ENCODE results near the gene DOCK8. TPM values are rescaled to one million over a fixed set of nuclear protein-coding genes. Genes with fewer than 3 reads are reported as not detected.

Gene DOCK8
- total RNA-seq, 2 donors from 2014 or later: 24.6 to 35.5 TPM

- H3K9me3 ChIP-seq: no peaks in the 10 kb centered on the region
- no peaks in the 10 kb centered on the region for H3K4me1 ChIP-seq (replicated peaks)
- no peak for DNase-seq (ENCODE audit: low spot score)
- H3K4me3 ChIP-seq: no peak overlapping the region
- no peak overlapping the region for H3K27ac ChIP-seq
- intact Hi-C loops (cut with DNase I): no loop called here
- H3K36me3 ChIP-seq: no peaks in the 10 kb centered on the region
- WGBS: 79% methylated on average over 2 of the region's 2 CpGs
- no peaks in the 10 kb centered on the region for H3K27me3 ChIP-seq (replicated peaks; ENCODE audit: insufficient read depth)
- no peak for TF ChIP-seq CTCF (IDR thresholded peaks at IDR 0.05)
- no peak for TF ChIP-seq POLR2AphosphoS5 (IDR thresholded peaks at IDR 0.05)
- no peak for TF ChIP-seq POLR2A (IDR thresholded peaks at IDR 0.05)
Measured at GRCh38 chr9:259405-260404, 45.0 kb downstream of the DOCK8 start.

GRCh38 chr9:264231-264630 lies 49.6 kb downstream of the DOCK8 start:
- no peaks in the 10 kb centered on the region for H3K9me3 ChIP-seq
- no peaks in the 10 kb centered on the region for H3K36me3 ChIP-seq
- TF ChIP-seq POLR2A (IDR thresholded peaks at IDR 0.05) (no peak), CTCF (IDR thresholded peaks at IDR 0.05) (no peak), POLR2AphosphoS5 (IDR thresholded peaks at IDR 0.05) (no peak)
- 14% methylated on average over 2 of the region's 2 CpGs for WGBS
- H3K27ac ChIP-seq: no peak overlapping the region
- intact Hi-C loops (cut with DNase I): no loop called here
- H3K27me3 ChIP-seq (replicated peaks; ENCODE audit: insufficient read depth): no peaks in the 10 kb centered on the region
- no peak overlapping the region for H3K4me3 ChIP-seq
- no peak for DNase-seq (ENCODE audit: low spot score)
- H3K4me1 ChIP-seq (replicated peaks): no peaks in the 10 kb centered on the region

- Histone ChIP-seq H3K27me3 (replicated peaks; ENCODE audit: insufficient read depth) (no peaks in the 10 kb centered on the region), H3K27ac (no peak overlapping the region), H3K4me1 (replicated peaks) (no peaks in the 10 kb centered on the region), H3K36me3 (no peaks in the 10 kb centered on the region), H3K4me3 (no peak overlapping the region), H3K9me3 (no peaks in the 10 kb centered on the region)
- no peak for TF ChIP-seq POLR2AphosphoS5 (IDR thresholded peaks at IDR 0.05)
- TF ChIP-seq CTCF (IDR thresholded peaks at IDR 0.05): no peak
- no peak for TF ChIP-seq POLR2A (IDR thresholded peaks at IDR 0.05)
- intact Hi-C loops (cut with DNase I): no loop called here
- DNase-seq (ENCODE audit: low spot score): no peak
- WGBS: 35% methylated on average over 7 of the region's 7 CpGs
Measured at GRCh38 chr9:265209-265870, 50.7 kb downstream of the DOCK8 start.

GRCh38 chr9:266228-266627 lies 51.6 kb downstream of the DOCK8 start:
- Histone ChIP-seq H3K9me3 (no peaks in the 10 kb centered on the region), H3K27ac (no peak overlapping the region), H3K4me1 (replicated peaks) (no peaks in the 10 kb centered on the region), H3K4me3 (no peak overlapping the region), H3K27me3 (replicated peaks; ENCODE audit: insufficient read depth) (no peaks in the 10 kb centered on the region), H3K36me3 (no peaks in the 10 kb centered on the region)
- DNase-seq (ENCODE audit: low spot score): no peak
- TF ChIP-seq POLR2A (IDR thresholded peaks at IDR 0.05): no peak
- no peak for TF ChIP-seq CTCF (IDR thresholded peaks at IDR 0.05)
- TF ChIP-seq POLR2AphosphoS5 (IDR thresholded peaks at IDR 0.05): no peak
- intact Hi-C loops (cut with DNase I): no loop called here
- WGBS: 84% methylated on average over 2 of the region's 2 CpGs
